ENCODE results near the gene KCNN3. TPM values are rescaled to one million over a fixed set of nuclear protein-coding genes. Genes with fewer than 3 reads are reported as not detected.

Gene KCNN3
- total RNA-seq, 1 experiment from 2014 or later, result 0.73 TPM

DNA sequence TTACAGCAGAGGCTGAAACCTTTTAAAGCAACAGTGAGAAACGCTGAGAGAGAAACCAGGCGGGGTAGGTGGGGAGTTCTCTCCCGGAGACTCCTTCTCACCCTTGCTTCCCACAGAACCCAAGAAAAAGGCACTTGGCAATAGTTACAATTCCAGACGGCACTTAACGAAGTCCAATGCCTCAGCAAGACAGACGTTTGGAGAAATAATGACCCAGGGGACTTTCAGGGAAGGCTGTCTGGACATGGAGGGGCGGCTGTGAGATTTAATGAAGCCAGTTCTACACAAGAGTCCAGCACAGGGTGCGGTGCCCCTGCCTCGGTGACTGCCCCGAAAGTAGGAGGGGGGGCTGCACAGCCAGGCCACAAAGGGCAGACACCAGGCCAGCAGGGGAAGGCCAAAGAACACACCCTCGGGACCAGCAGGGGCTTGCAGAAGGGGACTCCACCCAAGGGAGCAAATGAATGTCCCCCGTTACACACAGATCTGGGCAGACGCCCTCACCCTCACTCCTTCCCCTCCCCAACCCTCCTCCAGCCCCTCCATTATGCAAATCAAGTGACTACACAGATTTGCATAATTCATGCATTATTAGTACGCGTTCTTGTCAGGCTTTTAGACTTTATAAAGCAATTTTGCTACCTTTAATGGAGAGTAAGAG lies 26.3 kb downstream of the KCNN3 start:
- H3K27me3 ChIP-seq (replicated peaks; ENCODE audit: insufficient read depth, low read depth, low read length, poor library complexity), result no peaks in the 10 kb centered on the region
- intact Hi-C loops (cut with micrococcal nuclease; ENCODE audit: unreplicated experiment), result no loop called here
- no peak for TF ChIP-seq EZH2 (IDR thresholded peaks at IDR 0.05; ENCODE audit: borderline replicate concordance, low read depth, low read length, poor library complexity, severe bottlenecking)
- TF ChIP-seq, protein P1, sequence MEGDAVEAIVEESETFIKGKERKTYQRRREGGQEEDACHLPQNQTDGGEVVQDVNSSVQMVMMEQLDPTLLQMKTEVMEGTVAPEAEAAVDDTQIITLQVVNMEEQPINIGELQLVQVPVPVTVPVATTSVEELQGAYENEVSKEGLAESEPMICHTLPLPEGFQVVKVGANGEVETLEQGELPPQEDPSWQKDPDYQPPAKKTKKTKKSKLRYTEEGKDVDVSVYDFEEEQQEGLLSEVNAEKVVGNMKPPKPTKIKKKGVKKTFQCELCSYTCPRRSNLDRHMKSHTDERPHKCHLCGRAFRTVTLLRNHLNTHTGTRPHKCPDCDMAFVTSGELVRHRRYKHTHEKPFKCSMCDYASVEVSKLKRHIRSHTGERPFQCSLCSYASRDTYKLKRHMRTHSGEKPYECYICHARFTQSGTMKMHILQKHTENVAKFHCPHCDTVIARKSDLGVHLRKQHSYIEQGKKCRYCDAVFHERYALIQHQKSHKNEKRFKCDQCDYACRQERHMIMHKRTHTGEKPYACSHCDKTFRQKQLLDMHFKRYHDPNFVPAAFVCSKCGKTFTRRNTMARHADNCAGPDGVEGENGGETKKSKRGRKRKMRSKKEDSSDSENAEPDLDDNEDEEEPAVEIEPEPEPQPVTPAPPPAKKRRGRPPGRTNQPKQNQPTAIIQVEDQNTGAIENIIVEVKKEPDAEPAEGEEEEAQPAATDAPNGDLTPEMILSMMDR (conservative IDR thresholded peaks at IDR 0.05; ENCODE audit: low read depth, low read length), result no peak
- ChIA-PET POLR2A (ENCODE audit: low non-redundant PET) (no interaction called here), CTCF (no interaction called here)
- no peak for DNase-seq (ENCODE audit: low spot score)
- H3K4me3 ChIP-seq (ENCODE audit: low read depth, low read length, poor library complexity, severe bottlenecking), result no peak overlapping the region
- H3K36me3 ChIP-seq (ENCODE audit: insufficient read depth, low read length, poor library complexity, severe bottlenecking), result no peaks in the 10 kb centered on the region
- peaks cover 60% of the 10 kb centered on the region for H3K4me1 ChIP-seq (ENCODE audit: insufficient read depth, low read length, poor library complexity, severe bottlenecking)
- no peaks in the 10 kb centered on the region for H3K9me3 ChIP-seq (ENCODE audit: low read depth, low read length, poor library complexity, severe bottlenecking)
- no TSS peak for BruUV-seq (replicated peaks)
- H3K27ac ChIP-seq (ENCODE audit: low read depth, low read length, poor library complexity, severe bottlenecking), result no peak overlapping the region

DNA sequence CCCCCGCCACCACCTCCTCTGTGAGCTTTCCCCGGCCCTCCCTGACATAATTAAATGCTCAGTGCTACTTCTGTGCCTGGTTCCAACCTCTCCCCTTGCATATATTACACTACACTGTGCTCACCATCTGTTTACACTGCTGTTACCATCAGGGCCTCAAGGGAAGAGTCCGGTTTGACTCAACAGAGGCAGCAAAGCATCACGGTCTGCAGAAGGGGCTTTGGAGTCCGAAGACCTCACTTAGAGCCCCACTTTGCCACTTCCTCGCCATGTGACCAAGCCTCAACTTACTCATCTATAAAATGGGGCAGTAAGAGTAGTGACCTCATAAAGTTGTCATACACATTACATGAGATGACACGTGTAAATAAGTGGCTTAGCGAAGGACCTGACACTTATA lies 27.4 kb downstream of the KCNN3 start:
- TF ChIP-seq, protein P1 (conservative IDR thresholded peaks at IDR 0.05; ENCODE audit: low read depth, low read length), result no peak
- no peak for TF ChIP-seq EZH2 (IDR thresholded peaks at IDR 0.05; ENCODE audit: borderline replicate concordance, low read depth, low read length, poor library complexity, severe bottlenecking)
- ChIA-PET POLR2A (ENCODE audit: low non-redundant PET) (no interaction called here), CTCF (no interaction called here)
- intact Hi-C loops (cut with micrococcal nuclease; ENCODE audit: unreplicated experiment), result no loop called here
- peaks cover 49% of the 10 kb centered on the region for H3K4me1 ChIP-seq (ENCODE audit: insufficient read depth, low read length, poor library complexity, severe bottlenecking)
- no peak for DNase-seq (ENCODE audit: low spot score)
- H3K36me3 ChIP-seq (ENCODE audit: insufficient read depth, low read length, poor library complexity, severe bottlenecking), result no peaks in the 10 kb centered on the region
- H3K27me3 ChIP-seq (replicated peaks; ENCODE audit: insufficient read depth, low read depth, low read length, poor library complexity), result no peaks in the 10 kb centered on the region
- no peak overlapping the region for H3K4me3 ChIP-seq (ENCODE audit: low read depth, low read length, poor library complexity, severe bottlenecking)
- no peak overlapping the region for H3K27ac ChIP-seq (ENCODE audit: low read depth, low read length, poor library complexity, severe bottlenecking)
- no peaks in the 10 kb centered on the region for H3K9me3 ChIP-seq (ENCODE audit: low read depth, low read length, poor library complexity, severe bottlenecking)
- BruUV-seq (replicated peaks), result no TSS peak

DNA sequence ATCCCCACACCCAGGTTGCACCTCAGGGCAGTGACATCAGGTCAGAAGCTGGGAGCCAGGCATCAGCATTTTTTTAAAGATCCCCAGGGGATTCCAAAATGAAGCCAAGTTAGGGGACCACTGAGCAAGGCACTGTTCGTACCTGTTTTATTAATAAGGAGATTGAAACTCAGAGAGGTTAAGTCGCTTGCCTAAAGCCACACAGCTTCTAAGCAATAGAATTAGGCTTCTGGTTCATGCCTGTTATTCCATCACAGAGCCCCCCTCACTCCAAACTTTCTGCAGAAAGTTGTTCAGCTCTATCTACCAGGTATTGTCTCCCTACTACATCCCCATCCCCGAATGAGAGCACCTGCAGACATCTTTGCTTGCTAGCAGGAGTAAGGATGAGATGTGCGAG lies 28.7 kb downstream of the KCNN3 start:
- Histone ChIP-seq H3K9me3 (ENCODE audit: low read depth, low read length, poor library complexity, severe bottlenecking) (no peaks in the 10 kb centered on the region), H3K4me3 (ENCODE audit: low read depth, low read length, poor library complexity, severe bottlenecking) (no peak overlapping the region), H3K27ac (ENCODE audit: low read depth, low read length, poor library complexity, severe bottlenecking) (no peak overlapping the region), H3K4me1 (ENCODE audit: insufficient read depth, low read length, poor library complexity, severe bottlenecking) (peaks cover 36% of the 10 kb centered on the region), H3K36me3 (ENCODE audit: insufficient read depth, low read length, poor library complexity, severe bottlenecking) (no peaks in the 10 kb centered on the region), H3K27me3 (replicated peaks; ENCODE audit: insufficient read depth, low read depth, low read length, poor library complexity) (no peaks in the 10 kb centered on the region)
- ChIA-PET CTCF (no interaction called here), POLR2A (ENCODE audit: low non-redundant PET) (no interaction called here)
- DNase-seq (ENCODE audit: low spot score), result no peak
- intact Hi-C loops (cut with micrococcal nuclease; ENCODE audit: unreplicated experiment), result no loop called here
- TF ChIP-seq, protein P1 (conservative IDR thresholded peaks at IDR 0.05; ENCODE audit: low read depth, low read length), result no peak
- no peak for TF ChIP-seq EZH2 (IDR thresholded peaks at IDR 0.05; ENCODE audit: borderline replicate concordance, low read depth, low read length, poor library complexity, severe bottlenecking)
- no TSS peak for BruUV-seq (replicated peaks)
